NCI-H2081 (cell line): ENCODE measurements around the gene SSPN.

Experiments
- DNase-seq, 2 experiments: peaks; one replicate each; lab custom pipeline; 2025; lab: John Stamatoyannopoulos, UW

Gene SSPN

GRCh38 chr12:26187014-26187798 is 8.2 kb upstream of the SSPN start:
- DNase-seq, result no peak

DNA sequence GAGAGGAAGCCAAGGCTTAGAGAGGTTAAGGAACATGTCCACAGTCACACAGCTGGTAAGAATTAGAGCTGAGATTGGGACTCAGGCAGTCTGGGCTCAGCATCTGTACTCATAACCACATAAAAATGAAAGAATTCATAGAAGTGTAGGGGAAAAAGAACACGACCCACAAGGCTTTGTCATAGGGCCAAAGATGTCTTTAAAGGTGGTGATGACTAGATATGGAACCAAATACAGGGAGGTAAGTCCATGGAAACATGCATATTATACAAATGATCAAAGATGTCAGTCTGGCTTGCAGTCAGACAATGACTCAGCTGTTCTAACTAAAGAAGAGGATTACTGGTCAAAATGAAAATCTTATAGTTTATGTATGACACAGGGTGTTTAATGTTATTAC is 7.2 kb upstream of the SSPN start:
- no peak for DNase-seq

GRCh38 chr12:26188641-26189040 is 6.7 kb upstream of the SSPN start:
- DNase-seq, result no peak

GRCh38 chr12:26192142-26192541 is 3.2 kb upstream of the SSPN start:
- DNase-seq, result no peak

- no peak for DNase-seq
Measured at GRCh38 chr12:26193539-26193938, 1.8 kb upstream of the SSPN start.

DNA sequence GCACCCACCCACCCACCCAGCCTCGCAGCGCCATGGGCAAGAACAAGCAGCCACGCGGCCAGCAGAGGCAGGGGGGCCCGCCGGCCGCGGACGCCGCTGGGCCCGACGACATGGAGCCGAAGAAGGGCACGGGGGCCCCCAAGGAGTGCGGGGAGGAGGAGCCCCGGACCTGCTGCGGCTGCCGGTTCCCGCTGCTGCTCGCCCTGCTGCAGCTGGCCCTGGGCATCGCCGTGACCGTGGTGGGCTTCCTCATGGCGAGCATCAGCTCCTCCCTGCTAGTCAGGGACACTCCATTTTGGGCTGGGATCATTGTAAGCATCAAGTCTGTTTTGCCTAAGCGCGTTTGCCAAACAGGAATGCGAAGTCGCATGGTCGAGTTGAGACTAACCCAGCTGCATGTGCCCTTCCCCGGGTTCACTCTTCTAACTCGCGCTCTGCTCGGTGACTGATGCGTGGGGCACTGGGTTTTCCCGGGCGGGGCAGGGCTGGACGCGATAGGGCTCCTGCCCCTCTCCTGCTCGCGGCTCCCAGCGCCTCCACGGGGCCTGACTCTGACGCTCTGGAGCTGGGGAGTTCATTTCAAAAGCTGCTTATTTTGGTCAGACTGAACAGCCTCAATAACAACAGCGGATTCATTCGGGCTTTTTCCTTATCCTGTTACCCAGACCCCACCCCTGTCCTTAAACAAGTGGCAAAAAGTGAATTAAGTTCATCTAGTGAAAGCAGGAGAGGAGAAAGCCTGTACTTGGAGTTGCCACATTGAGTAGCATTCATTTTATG is 458 bp downstream of the SSPN start:
- DNase-seq, result no peak

DNA sequence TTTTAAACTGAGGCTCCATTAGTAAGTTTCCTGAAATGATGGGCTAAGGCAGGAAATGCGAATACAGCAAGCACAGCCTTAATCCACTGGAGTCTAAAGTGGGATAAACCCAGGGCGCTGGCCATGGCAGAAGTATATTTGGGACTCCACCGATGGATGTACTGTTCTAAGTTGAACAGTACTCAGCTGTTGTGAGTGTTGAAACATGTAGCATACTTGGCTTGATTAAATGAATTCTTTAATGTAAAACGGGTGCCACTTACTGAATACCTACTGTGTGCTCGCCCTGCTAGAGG is 996 bp downstream of the SSPN start:
- no peak for DNase-seq

GRCh38 chr12:26197832-26198231 is 2.5 kb downstream of the SSPN start:
- no peak for DNase-seq

DNA sequence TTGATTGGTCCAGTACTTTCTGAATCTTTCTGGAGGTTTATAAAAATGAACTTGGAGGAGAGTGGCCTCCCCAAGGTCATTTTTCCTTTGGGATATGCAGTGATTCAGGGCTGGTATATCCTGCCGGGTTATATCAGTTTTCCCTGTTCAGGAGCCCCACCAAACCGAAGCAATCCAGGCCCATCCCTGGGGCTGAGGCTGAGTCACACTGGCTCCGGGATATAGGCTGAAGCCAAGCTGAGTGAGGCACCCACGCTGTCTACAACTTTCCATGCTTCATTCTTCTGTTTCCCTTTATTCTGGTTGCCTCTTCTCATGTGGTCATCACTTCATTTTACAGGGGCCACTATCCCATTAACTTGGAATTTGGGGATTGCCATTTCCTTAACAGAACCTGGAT is 3.4 kb downstream of the SSPN start:
- DNase-seq, result no peak

- DNase-seq, result no peak
Measured at GRCh38 chr12:26203167-26203780, 7.9 kb downstream of the SSPN start.

GRCh38 chr12:26204612-26205289 is 9.4 kb downstream of the SSPN start:
- no peak for DNase-seq

DNA sequence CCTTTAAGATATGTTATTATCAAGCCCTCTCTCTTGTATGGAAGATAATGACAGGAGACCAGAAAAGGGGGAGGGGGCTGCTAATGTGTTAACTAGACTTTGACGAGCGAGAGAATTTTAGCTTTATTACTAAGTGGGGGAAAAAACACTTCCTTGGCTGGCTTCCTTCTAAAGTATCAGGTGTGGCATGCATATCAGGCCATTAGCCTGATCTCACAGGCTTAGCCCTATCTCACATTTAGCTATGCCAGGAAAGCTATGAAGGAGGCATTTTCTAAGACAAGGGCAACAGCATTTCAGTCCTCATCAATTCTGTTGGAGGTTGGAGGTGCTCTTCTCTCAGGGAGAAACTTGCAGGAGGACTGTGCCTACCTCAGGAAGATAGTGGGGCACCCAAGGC is 9.9 kb downstream of the SSPN start:
- no peak for DNase-seq

DNA sequence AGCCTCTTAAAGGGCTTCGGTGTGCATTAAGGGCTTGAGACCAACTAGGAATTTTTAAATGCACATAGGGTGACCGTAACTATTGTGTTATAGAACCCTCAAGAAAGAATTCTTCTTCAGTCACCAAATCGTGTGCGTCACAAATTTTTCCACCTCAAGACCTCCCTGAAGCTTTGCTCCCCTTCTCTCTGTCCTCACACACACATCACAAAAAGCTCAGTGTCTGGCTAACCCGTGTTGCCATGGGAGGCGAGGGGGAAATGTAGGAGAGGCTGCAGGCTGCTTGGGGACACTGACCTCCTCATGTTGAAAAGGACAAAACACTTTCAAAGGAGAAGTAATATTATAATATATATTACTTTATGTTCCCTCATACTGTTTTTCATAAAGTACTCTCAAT is 10.6 kb downstream of the SSPN start:
- no peak for DNase-seq

DNA sequence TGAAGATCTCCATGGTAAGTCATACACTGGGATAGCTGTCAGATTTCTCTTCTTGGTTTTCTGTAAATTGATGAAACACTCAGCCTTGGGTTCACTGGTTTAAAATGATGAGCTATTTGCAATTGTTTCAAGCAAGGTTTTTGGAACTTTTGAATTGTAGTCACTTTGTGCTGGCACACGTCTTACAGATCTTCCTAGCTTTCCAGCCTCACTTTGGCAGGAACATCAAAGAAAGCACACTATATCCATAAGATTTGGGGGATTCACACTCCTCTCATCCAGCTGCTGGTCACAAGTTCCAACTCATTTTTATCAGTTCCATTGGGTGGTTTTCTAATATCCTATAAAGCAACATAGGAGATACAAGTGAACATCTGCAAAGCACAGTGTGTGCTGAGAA is 16.0 kb downstream of the SSPN start:
- DNase-seq, result no peak

- DNase-seq, result no peak
Measured at GRCh38 chr12:26212396-26212795, 17.0 kb downstream of the SSPN start.

- no peak for DNase-seq
Measured at GRCh38 chr12:26212988-26213387, 17.6 kb downstream of the SSPN start.

DNA sequence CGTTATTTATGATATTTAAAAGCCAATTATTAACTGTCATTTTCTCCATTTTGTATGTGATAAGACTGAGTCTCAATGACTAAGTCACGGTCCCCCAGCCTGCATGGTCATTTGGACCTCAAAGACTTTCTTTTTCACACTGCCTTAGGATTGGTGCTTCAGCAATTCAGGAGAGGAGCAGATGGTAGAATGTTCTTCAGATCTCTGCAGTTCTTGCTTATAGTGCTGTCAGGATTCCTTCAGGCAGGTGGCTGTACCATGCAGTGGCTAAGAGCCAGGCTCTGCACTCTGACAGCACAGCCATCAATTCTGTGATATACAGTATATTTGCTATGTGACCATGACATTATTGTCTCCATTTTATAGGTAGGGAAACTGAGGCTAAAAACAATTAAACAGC is 18.7 kb downstream of the SSPN start:
- DNase-seq, result no peak

DNA sequence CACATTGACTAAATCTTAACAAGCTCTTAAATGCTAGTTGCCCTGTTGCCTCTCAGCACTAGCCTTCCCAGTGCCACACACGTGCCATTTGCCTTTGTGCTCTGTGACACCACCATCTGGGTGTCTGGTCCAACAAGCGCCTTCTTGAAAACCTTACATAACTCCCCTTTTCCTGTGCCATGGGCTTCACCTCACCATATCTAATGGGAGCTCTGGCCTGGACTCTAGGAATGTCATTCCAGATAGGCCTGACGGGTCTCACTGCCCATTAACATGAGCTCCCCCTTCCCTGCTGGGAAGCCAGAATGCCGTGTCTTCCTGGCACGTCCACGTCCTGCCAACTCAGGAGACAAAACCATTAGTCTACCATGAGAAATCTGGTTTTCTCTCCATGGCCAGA is 24.4 kb downstream of the SSPN start:
- DNase-seq, result no peak

DNA sequence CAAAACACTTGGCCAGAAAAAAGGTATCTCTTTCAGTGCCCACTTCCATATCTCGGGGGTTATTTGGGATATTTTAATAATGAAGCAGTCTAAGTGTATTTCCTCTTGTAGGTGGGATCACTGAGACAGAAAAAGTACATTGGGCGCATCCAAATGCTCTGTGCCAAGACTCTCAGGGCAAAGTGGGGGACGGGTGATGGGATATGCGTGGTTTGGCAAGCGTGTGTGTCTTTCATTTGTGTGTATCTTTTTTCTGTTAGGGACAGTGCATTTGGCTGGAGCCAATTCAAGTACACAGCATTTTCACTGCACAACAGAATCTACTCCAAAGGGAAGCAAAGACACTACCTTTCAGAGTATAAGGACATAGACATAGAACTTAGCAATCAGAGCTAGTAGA is 29.3 kb downstream of the SSPN start:
- no peak for DNase-seq

DNA sequence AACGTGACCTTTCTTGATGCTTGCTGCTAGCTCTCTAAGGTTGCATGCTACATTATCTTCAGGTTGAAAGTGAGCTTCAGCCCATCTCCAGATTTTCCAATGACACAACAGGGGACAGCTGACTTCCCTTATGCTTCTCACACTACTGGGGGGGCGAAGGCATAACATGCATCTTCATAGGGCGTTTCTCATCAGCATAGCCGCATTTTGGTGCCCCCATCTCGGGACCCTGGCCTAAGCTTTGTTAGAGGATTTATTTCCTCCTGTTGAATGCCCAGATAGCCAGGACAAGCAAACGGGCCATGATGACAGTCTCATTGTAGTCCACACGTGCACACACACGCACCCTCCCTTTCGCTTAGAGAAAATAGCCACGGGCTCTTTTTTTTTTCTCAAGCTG is 30.7 kb downstream of the SSPN start:
- no peak for DNase-seq

DNA sequence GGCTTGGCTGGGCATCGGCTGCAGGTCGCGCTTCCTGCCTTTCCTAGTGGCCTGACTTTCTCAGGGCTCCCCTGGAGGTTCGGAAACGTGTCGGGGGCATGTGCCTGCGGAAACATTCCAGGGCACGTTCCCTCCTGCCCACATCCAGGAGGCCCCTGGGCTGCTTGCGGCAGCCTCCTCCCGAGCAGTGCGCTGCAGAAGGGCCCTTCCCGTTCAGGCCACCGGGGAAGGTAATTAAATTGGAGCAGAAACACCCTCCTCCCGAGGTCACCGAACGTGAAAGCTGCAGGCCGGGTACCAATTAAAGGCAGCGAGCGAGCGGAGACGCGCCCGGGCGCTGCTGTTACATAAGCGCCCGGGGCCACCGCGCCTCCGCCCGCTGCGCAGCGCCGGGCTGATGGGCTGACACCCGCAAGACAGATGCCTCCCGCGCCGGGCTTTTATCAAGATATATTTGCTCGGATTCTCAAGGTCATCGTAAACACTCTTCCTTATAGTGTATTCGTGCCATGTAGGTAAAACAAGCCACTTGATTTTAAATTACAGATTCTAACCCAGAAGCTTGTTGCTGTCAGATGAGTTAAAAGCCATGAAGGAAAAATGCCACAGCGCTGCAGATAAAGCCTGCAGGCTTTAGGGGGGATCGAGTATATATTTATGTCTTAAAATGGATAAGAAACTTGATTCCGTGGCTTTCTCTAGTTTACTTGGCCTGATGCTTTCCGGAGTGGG is 31.4 kb downstream of the SSPN start:
- no peak for DNase-seq

- no peak for DNase-seq
Measured at GRCh38 chr12:26227361-26227745, 32.0 kb downstream of the SSPN start.
